Gastrocnemius medialis (tissue), 4 donors: ENCODE measurements around the gene CABLES2.

Experiments
- POLR2A ChIP-seq, 2 donors: fragments of 450-650 bp; IDR thresholded peaks; one replicate each; pipeline ENCODE4 v1.6.1; 2017; ENCODE audit warnings: antibody characterized with exemption in 2 of 2, mild to moderate bottlenecking in 2 of 2, moderate library complexity in 2 of 2
- TF ChIP-seq, protein P1 (sequence below), 5 experiments: fragments of 450-650 bp in 3 of 5; fragments of 200-600 bp in 2 of 5; sonication (generic) in 2 of 5; IDR thresholded peaks in 4 of 5; conservative IDR thresholded peaks in 1 of 5; 1 replicate in 4 of 5; 2 replicates in 1 of 5; pipeline ENCODE4 v1.5.1; 2016 to 2019; ENCODE audit warnings: antibody characterized with exemption in 5 of 5, mild to moderate bottlenecking in 3 of 5, moderate library complexity in 3 of 5

DNA sequence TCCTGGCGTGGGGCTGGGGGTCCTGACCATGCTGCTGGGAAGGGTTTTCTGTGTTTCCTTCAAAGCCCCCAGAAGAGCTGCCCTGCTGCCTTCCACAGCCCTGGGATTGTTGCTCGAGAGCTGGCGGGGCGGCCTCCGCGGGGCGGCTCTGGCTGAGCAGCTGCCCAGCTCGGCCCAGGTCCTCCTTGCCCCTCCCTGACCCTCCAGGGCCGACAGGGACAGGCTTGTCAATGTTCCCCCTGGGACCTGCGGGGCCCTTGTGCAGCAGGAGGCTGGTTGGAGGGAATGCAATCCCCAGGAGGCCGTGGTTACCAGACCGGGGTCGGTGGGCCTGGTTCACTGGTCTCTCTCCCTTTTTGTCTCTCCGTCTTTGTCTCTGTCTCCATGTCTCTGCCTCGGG lies 48.8 kb upstream of the CABLES2 start:
- TF ChIP-seq POLR2A (IDR thresholded peaks at IDR 0.05) = no peak
- TF ChIP-seq, protein P1, sequence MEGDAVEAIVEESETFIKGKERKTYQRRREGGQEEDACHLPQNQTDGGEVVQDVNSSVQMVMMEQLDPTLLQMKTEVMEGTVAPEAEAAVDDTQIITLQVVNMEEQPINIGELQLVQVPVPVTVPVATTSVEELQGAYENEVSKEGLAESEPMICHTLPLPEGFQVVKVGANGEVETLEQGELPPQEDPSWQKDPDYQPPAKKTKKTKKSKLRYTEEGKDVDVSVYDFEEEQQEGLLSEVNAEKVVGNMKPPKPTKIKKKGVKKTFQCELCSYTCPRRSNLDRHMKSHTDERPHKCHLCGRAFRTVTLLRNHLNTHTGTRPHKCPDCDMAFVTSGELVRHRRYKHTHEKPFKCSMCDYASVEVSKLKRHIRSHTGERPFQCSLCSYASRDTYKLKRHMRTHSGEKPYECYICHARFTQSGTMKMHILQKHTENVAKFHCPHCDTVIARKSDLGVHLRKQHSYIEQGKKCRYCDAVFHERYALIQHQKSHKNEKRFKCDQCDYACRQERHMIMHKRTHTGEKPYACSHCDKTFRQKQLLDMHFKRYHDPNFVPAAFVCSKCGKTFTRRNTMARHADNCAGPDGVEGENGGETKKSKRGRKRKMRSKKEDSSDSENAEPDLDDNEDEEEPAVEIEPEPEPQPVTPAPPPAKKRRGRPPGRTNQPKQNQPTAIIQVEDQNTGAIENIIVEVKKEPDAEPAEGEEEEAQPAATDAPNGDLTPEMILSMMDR (IDR thresholded peaks at IDR 0.05 in 4 of 5, conservative IDR thresholded peaks at IDR 0.05 in 1 of 5) = no peak
